BJ (cell line): ENCODE measurements around the gene PDLIM5. TPM values are rescaled to one million over a fixed set of nuclear protein-coding genes. Genes with fewer than 3 reads are reported as not detected.
A peak's percentile ranks its signal among the peaks of the same experiment; 100 is the strongest.

Source experiments
- CTCF ChIA-PET: fragments of 350-600 bp; formaldehyde crosslinking; extraction: SDS; loops from one replicate; lab custom pipeline; 2021; ENCODE audit warnings: antibody characterized with exemption, inconsistent platforms; lab: Yijun Ruan, JAX
- POLR2A ChIA-PET: fragments of 300-600 bp; sonication (Branson Sonifier 250); formaldehyde crosslinking; extraction: SDS; loops from one replicate; lab custom pipeline; 2021; ENCODE audit warnings: antibody characterized with exemption; lab: Charles Lee
- DNase-seq: peaks from one replicate; pipeline ENCODE4 v3.0.0-alpha.2; 2011; ENCODE audit warnings: low read depth
- H3K27me3 ChIP-seq: 2 replicates; pipeline ENCODE4 v1.6.0; 2011; ENCODE audit warnings: low read length; ENCODE audit not compliant: control insufficient read depth, insufficient read depth
- H3K36me3 ChIP-seq: 2 replicates; pipeline ENCODE4 v1.5.1; 2011; ENCODE audit warnings: low read length; ENCODE audit not compliant: control insufficient read depth, insufficient read depth
- H3K4me3 ChIP-seq: 2 replicates; pipeline ENCODE4 v1.5.1; 2011; ENCODE audit warnings: low read depth, mild to moderate bottlenecking, control low read depth, low read length
- CTCF ChIP-seq: IDR thresholded peaks from 2 replicates; pipeline ENCODE4 v1.5.1; 2011; ENCODE audit warnings: low read depth, mild to moderate bottlenecking, control low read depth, inconsistent platforms, low read length, moderate library complexity; ENCODE audit not compliant: insufficient read depth
- polyA plus RNA-seq: library from polyadenylated mRNA; depleted of rRNA; stranded (reverse); fragments of >200 nt; gene quantifications from 2 replicates; pipeline ENCODE4 v1.2.3, GENCODE V29; 2011

PDLIM5 gene
- polyA plus RNA-seq, 1 experiment, result 353 TPM

- H3K4me3 ChIP-seq, result no peak overlapping the region
- no peak for TF ChIP-seq CTCF
- DNase-seq, result no peak
- H3K36me3 ChIP-seq, result no peaks in the 10 kb centered on the region
- CTCF ChIA-PET, result interaction anchor here (0.6 to 1.4 kb wide), 3 partner anchors 12 to 30 kb away, joined by 3 to 6 read pairs (median 3); no protein-coding TSS in a partner anchor
- POLR2A ChIA-PET, result no interaction called here
- no peaks in the 10 kb centered on the region for H3K27me3 ChIP-seq
Measured at GRCh38 chr4:94519925-94520789, 68.4 kb downstream of the PDLIM5 start.

GRCh38 chr4:94523033-94523580 lies 71.4 kb downstream of the PDLIM5 start:
- Histone ChIP-seq H3K36me3 (no peaks in the 10 kb centered on the region), H3K27me3 (no peaks in the 10 kb centered on the region), H3K4me3 (no peak overlapping the region)
- DNase-seq, result no peak
- CTCF ChIA-PET, result no interaction called here
- POLR2A ChIA-PET, result no interaction called here
- TF ChIP-seq CTCF, result no peak

GRCh38 chr4:94523617-94524016 lies 71.9 kb downstream of the PDLIM5 start:
- H3K27me3 ChIP-seq, result no peaks in the 10 kb centered on the region
- ChIA-PET POLR2A (interaction anchor here (0.5 kb wide), 1 partner anchor 73 kb away, joined by 3 read pairs; no protein-coding TSS in a partner anchor), CTCF (no interaction called here)
- no peak for TF ChIP-seq CTCF
- H3K36me3 ChIP-seq, result no peaks in the 10 kb centered on the region
- no peak for DNase-seq
- H3K4me3 ChIP-seq, result no peak overlapping the region

- Histone ChIP-seq H3K36me3 (no peaks in the 10 kb centered on the region), H3K27me3 (no peaks in the 10 kb centered on the region), H3K4me3 (no peak overlapping the region)
- TF ChIP-seq CTCF, result no peak
- peak; percentile 61 for DNase-seq
- ChIA-PET POLR2A (no interaction called here), CTCF (interaction anchor here (0.6 kb wide), 1 partner anchor 73 kb away, joined by 3 read pairs; no protein-coding TSS in a partner anchor)
Measured at GRCh38 chr4:94525993-94526728, 74.4 kb downstream of the PDLIM5 start.

- CTCF ChIA-PET, result no interaction called here
Measured at GRCh38 chr4:94527556-94528233, 76.0 kb downstream of the PDLIM5 start.

More at GRCh38 chr4:94527556-94528233, 76.0 kb downstream of the PDLIM5 start:
- H3K27me3 ChIP-seq, result no peaks in the 10 kb centered on the region
- TF ChIP-seq CTCF, result no peak
- H3K36me3 ChIP-seq, result no peaks in the 10 kb centered on the region
- POLR2A ChIA-PET, result no interaction called here
- no peak overlapping the region for H3K4me3 ChIP-seq
- DNase-seq, result no peak
